Neural progenitor cell (in vitro differentiated cells): ENCODE measurements around the gene DNM1L. TPM values are rescaled to one million over a fixed set of nuclear protein-coding genes. Genes with fewer than 3 reads are reported as not detected.
"Not testable (repeated sequence)": the region's sequence is repeated elsewhere in the genome, so short reads cannot be mapped to it uniquely, and the experiment has no call there.

Experiments used
- DNase-seq: peaks from one replicate; pipeline ENCODE4 v3.0.0-alpha.2; 2016; ENCODE audit warnings: low spot score
- H2AFZ ChIP-seq: fragments of 200-600 bp; sonication (generic); replicated peaks from 2 replicates; pipeline ENCODE4 v1.6.1; 2016; ENCODE audit warnings: antibody characterized with exemption
- H3F3A ChIP-seq: fragments of 200-600 bp; sonication (generic); 2 replicates; pipeline ENCODE4 v1.6.1; 2016; ENCODE audit warnings: antibody characterized with exemption, low read depth
- H3K27ac ChIP-seq: fragments of 200-600 bp; sonication (generic); 2 replicates; pipeline ENCODE4 v1.5.1; 2016; ENCODE audit warnings: mild to moderate bottlenecking
- H3K27me3 ChIP-seq: fragments of 200-600 bp; sonication (generic); 2 replicates; pipeline ENCODE4 v1.6.1; 2016; ENCODE audit warnings: mild to moderate bottlenecking, moderate library complexity
- H3K36me3 ChIP-seq: fragments of 200-600 bp; sonication (generic); 2 replicates; pipeline ENCODE4 v1.5.1; 2016
- H3K4me1 ChIP-seq: fragments of 200-600 bp; sonication (generic); 2 replicates; pipeline ENCODE4 v1.6.1; 2016; ENCODE audit warnings: mixed run types
- H3K4me2 ChIP-seq: fragments of 200-600 bp; sonication (generic); 2 replicates; pipeline ENCODE4 v1.6.1; 2016
- H3K4me3 ChIP-seq: fragments of 200-600 bp; sonication (generic); 2 replicates; pipeline ENCODE4 v1.5.1; 2016
- H3K79me2 ChIP-seq: fragments of 200-600 bp; sonication (generic); 2 replicates; pipeline ENCODE4 v1.6.1; 2016; ENCODE audit warnings: low read depth
- H3K9ac ChIP-seq: fragments of 200-600 bp; sonication (generic); 2 replicates; pipeline ENCODE4 v1.6.1; 2016
- H3K9me3 ChIP-seq: fragments of 200-600 bp; sonication (generic); 2 replicates; pipeline ENCODE4 v1.5.1; 2016; ENCODE audit warnings: low read depth
- H4K20me1 ChIP-seq: fragments of 200-600 bp; sonication (generic); 2 replicates; pipeline ENCODE4 v1.6.1; 2016; ENCODE audit warnings: low read depth
- H3K27ac Mint-ChIP-seq: 3 replicates; pipeline ENCODE4 v1.8.0; 2021; ENCODE audit warnings: mixed read lengths
- H3K27me3 Mint-ChIP-seq: 2 replicates; pipeline ENCODE4 v1.8.0; 2022; ENCODE audit warnings: low read depth, mild to moderate bottlenecking, inconsistent platforms, moderate library complexity, mixed read lengths; ENCODE audit not compliant: insufficient read depth
- H3K36me3 Mint-ChIP-seq: 3 replicates; pipeline ENCODE4 v1.8.0; 2021; ENCODE audit warnings: mixed read lengths
- H3K4me1 Mint-ChIP-seq: 3 replicates; pipeline ENCODE4 v1.8.0; 2021; ENCODE audit warnings: mixed read lengths
- H3K4me3 Mint-ChIP-seq: 3 replicates; pipeline ENCODE4 v1.8.0; 2021; ENCODE audit warnings: mild to moderate bottlenecking, moderate library complexity, mixed read lengths
- H3K9me3 Mint-ChIP-seq: 3 replicates; pipeline ENCODE4 v1.8.0; 2020; ENCODE audit warnings: mixed read lengths
- CTCF ChIP-seq: fragments of 200-600 bp; sonication (generic); IDR thresholded peaks from 2 replicates; pipeline ENCODE4 v1.5.1; 2017; ENCODE audit warnings: antibody characterized with exemption, mild to moderate bottlenecking
- EZH2 ChIP-seq: fragments of 200-600 bp; sonication (generic); IDR thresholded peaks from 2 replicates; pipeline ENCODE4 v1.6.1; 2017; ENCODE audit warnings: antibody characterized with exemption, mild to moderate bottlenecking, moderate library complexity
- EZH2phosphoT487 ChIP-seq: fragments of 200-600 bp; sonication (generic); IDR thresholded peaks from 2 replicates; pipeline ENCODE4 v1.6.1; 2017; ENCODE audit warnings: antibody characterized with exemption
- total RNA-seq: library from RNA; depleted of rRNA; stranded (reverse); fragments of >200 nt; gene quantifications from 2 replicates; pipeline ENCODE4 v1.2.3, GENCODE V29; 2015; ENCODE audit warnings: low replicate concordance

The DNM1L gene
- total RNA-seq, 1 donor from 2014 or later = 133 TPM

DNA sequence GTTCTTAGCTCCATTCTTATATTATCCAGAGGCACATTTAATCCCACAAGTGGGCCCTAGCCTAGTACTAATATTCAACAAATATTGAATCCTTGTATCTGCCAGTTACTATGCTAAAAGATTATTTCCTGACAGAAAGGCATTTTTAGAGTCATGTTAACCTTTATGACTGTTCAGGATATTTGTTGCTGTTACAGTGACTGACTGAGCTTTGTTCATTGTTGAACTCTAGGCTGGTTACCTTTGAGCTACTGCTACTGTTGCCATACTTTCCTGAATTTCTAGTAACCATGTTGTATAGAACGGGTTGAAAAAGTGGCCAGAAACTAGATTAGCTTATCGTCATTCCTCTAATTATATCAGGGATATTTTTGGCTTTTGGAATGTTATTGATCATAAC is 29.8 kb downstream of the DNM1L start:
- Mint-ChIP-seq H3K4me1 (no peaks in the 10 kb centered on the region), H3K27ac (no peak overlapping the region), H3K9me3 (no peaks in the 10 kb centered on the region), H3K27me3 (no peaks in the 10 kb centered on the region), H3K36me3 (peaks cover 6% of the 10 kb centered on the region), H3K4me3 (no peak overlapping the region)
- no peak overlapping the region for H3K9ac ChIP-seq
- DNase-seq = no peak
- H3K4me3 ChIP-seq = no peak overlapping the region
- no peak overlapping the region for H3K27ac ChIP-seq
- peaks cover 13% of the 10 kb centered on the region for H3F3A ChIP-seq
- no peaks in the 10 kb centered on the region for H3K4me1 ChIP-seq
- TF ChIP-seq CTCF = no peak
- TF ChIP-seq EZH2phosphoT487 = no peak
- no peak for TF ChIP-seq EZH2
- H3K36me3 ChIP-seq = peaks cover 31% of the 10 kb centered on the region
- no peak overlapping the region for H3K4me2 ChIP-seq
- no peaks in the 10 kb centered on the region for H3K9me3 ChIP-seq
- H4K20me1 ChIP-seq = no peaks in the 10 kb centered on the region
- H3K79me2 ChIP-seq = peaks cover 7% of the 10 kb centered on the region
- H3K27me3 ChIP-seq = no peaks in the 10 kb centered on the region
- H2AFZ ChIP-seq = no peak overlapping the region

DNA sequence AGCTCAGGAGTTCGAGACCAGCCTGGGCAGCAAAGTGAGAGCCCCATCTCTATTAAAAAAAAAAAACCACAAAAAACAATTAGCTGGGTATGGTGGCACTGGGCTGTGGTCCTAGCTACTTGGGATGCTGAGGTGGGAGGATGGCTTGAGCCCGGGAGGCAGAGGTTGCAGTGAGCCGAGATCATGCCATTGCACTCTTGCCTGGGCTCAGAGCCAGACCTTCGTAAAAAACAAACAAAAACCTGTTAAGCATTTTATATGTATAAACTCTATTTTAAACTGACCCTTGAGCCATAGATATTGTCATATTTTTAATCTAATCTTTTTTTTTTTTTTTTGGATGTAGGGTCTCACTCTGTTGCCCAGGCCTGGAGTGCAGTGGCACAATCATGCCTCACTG is 35.7 kb downstream of the DNM1L start:
- Histone ChIP-seq H3K4me1 (no peaks in the 10 kb centered on the region), H2AFZ (no peak overlapping the region), H3K79me2 (no peaks in the 10 kb centered on the region), H3K9ac (no peak overlapping the region), H3K4me3 (no peak overlapping the region), H3K4me2 (no peak overlapping the region), H4K20me1 (no peaks in the 10 kb centered on the region), H3K27ac (no peak overlapping the region), H3K36me3 (peaks cover 23% of the 10 kb centered on the region), H3K9me3 (no peaks in the 10 kb centered on the region), H3F3A (peaks cover 7% of the 10 kb centered on the region), H3K27me3 (no peaks in the 10 kb centered on the region)
- H3K27me3 Mint-ChIP-seq = no peaks in the 10 kb centered on the region
- H3K36me3 Mint-ChIP-seq = peaks cover 14% of the 10 kb centered on the region
- H3K4me3 Mint-ChIP-seq = no peak overlapping the region
- H3K9me3 Mint-ChIP-seq = no peaks in the 10 kb centered on the region
- H3K4me1 Mint-ChIP-seq = no peaks in the 10 kb centered on the region
- no peak for DNase-seq
- no peak overlapping the region for H3K27ac Mint-ChIP-seq
- no peak for TF ChIP-seq CTCF
- TF ChIP-seq EZH2 = no peak
- no peak for TF ChIP-seq EZH2phosphoT487

DNA sequence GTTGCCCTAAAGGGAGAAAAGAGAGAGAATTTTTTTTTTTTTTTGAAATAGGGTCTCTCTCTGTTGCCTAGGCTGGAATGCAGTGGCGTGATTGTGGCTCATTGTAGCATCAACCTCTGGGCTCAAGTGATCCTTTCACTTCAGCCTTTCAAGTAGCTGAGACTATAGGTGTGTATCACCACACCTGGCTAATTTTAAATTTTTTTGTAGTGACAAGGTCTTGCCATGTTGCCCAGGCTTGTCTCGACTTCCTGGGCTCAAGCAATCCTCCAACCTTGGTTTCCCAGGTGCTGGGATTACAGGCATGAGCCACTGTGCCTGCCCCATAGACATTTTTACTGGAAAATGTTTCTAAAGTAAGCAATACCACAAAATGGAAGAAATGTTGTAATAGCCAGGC is 39.8 kb downstream of the DNM1L start:
- Histone ChIP-seq H4K20me1 (no peaks in the 10 kb centered on the region), H3F3A (peaks cover 7% of the 10 kb centered on the region), H3K4me3 (no peak overlapping the region), H3K4me2 (no peak overlapping the region), H3K9me3 (no peaks in the 10 kb centered on the region), H3K4me1 (no peaks in the 10 kb centered on the region), H3K79me2 (no peaks in the 10 kb centered on the region), H3K36me3 (peaks cover 16% of the 10 kb centered on the region), H3K27me3 (no peaks in the 10 kb centered on the region), H3K27ac (no peak overlapping the region), H2AFZ (no peak overlapping the region), H3K9ac (no peak overlapping the region)
- Mint-ChIP-seq H3K27ac (no peak overlapping the region), H3K36me3 (peaks cover 14% of the 10 kb centered on the region), H3K27me3 (peaks cover 2% of the 10 kb centered on the region), H3K4me3 (no peak overlapping the region), H3K9me3 (no peaks in the 10 kb centered on the region), H3K4me1 (no peaks in the 10 kb centered on the region)
- DNase-seq = no peak
- TF ChIP-seq EZH2 (no peak), EZH2phosphoT487 (no peak), CTCF (no peak)

DNA sequence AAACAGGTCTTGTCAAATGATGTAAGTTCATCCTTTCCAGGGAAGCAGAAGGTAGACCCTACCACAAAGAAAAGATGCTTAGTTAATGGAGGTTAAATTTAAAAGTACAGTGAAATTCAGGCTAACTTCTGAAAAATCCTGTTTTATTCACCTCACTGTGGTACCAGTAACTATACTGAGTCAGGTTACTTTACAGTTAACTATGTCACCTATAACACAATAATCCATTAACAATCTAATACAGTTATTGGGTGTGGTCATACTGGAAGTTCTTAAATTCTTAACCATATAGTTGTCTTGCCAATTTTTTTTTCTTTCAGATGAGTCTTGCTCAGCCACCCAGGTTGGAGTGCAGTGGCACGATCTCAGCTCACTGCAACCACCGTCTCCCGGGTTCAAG is 46.2 kb downstream of the DNM1L start:
- not testable (repeated sequence) for H3K4me3 Mint-ChIP-seq, H3K9me3 Mint-ChIP-seq, H3F3A ChIP-seq, H3K9ac ChIP-seq, H2AFZ ChIP-seq, H3K27ac ChIP-seq, H3K4me1 Mint-ChIP-seq, H3K79me2 ChIP-seq, H3K4me3 ChIP-seq, H3K27me3 Mint-ChIP-seq, H3K4me1 ChIP-seq, H3K27ac Mint-ChIP-seq, H3K9me3 ChIP-seq, H3K4me2 ChIP-seq, H4K20me1 ChIP-seq, DNase-seq, H3K27me3 ChIP-seq
- H3K36me3 ChIP-seq = peaks cover 11% of the 10 kb centered on the region
- peaks cover 27% of the 10 kb centered on the region for H3K36me3 Mint-ChIP-seq
